GM21528 (cell line): ENCODE measurements around the gene ZNF268.
"Not testable (repeated sequence)": the region's sequence is repeated elsewhere in the genome, so short reads cannot be mapped to it uniquely, and the experiment has no call there.

Source experiments
- ATAC-seq: cut with Tn5 transposase; IDR thresholded peaks from one replicate; pipeline ENCODE4 v1.9.1; 2021; ENCODE audit warnings: mild to moderate bottlenecking, moderate library complexity; ENCODE audit not compliant: unreplicated experiment, low FRiP score

ZNF268 gene

GRCh38 chr12:133225527-133225926 lies 44.2 kb downstream of the ZNF268 start:
- no peak for ATAC-seq

GRCh38 chr12:133226690-133227089 lies 45.4 kb downstream of the ZNF268 start:
- ATAC-seq = no peak

- ATAC-seq = no peak
Observed at GRCh38 chr12:133227281-133227852, 46.1 kb downstream of the ZNF268 start.

GRCh38 chr12:133231001-133231400 lies 49.7 kb downstream of the ZNF268 start:
- no peak for ATAC-seq

DNA sequence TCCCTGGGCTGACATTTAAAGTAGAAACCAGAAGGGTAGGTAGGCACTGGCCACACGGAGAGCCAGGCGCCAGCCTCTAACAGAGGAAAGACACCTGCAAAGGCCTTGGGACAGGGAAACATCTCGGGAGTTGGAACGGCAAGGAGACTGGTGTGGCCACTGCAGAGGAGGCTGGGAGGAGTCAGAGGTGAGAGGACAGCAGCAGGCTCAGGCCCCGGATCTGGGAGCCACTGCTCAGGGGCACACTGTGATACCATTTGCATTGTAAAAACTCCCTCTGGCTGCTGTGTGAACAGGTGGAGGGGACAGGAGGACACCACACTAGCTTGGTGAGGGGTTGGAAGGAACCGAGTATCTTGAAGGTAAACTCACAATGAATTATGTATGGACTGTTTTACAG lies 51.7 kb downstream of the ZNF268 start:
- no peak for ATAC-seq

DNA sequence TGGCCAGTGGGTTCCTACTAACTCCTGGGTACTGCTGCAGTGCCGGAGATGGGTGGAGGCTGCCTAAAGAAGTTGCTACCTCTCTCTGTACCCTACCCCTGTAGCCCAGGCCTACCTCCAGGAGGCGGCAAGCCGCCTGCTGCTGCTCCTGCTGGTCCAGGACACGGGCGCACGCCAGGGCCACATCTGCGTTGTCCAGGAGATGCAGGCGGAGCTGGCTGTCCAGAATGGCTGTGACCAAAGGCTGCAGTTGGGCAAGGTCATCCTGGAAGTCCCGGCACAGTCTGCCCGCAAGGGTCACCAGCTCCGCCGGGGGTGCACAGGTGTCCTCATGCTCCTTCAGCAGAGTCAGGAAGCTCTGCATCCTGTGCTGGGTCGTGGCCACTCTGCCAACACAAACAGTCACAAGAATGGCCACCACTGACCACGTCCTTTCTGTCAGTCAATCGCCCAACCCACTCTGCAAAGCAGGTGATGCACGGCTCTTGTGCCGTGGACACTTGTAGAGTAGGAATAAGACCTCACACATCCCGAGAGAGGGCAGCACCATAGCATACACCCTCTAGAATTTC lies 52.8 kb downstream of the ZNF268 start:
- ATAC-seq = no peak

- ATAC-seq = no peak
Observed at GRCh38 chr12:133234971-133235370, 53.7 kb downstream of the ZNF268 start.

DNA sequence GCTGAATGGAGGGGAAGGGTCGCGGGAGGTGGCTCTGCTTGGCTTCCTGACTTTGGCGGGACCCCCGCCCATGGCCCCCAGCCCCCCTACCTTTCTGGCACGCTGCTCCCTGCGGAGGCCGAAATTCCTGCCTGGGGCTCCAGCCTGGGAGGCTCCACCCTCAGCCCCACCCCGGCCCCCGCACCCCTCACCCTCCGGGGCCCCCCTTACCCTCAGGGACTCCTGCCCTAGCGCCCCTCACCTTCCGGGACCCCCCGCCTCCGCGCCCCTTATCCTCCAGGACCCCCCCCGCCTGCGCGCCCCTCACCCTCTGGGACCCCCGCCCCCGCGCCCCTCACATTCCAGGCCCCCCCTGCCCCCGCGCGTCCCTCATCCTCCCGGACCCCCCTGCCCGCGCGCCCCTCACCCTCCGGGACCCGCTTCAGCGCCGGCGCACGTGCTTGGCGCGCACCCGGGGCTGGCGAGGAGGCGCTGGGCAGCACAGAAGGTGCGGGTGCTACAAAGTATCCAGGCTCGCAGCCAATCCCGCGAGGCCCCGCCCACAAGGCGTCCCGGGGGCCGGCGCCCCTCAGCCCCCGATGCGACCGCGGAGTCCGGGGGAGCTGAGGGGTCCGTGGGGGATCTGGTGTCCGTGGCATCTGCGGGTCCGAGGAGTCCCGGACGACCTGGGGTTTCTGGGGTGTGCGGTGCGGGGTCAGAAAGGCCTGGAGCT lies 54.3 kb downstream of the ZNF268 start, which contains the start of gene ANHX:
Gene ANHX, minus strand, starts transcription at position 477 of the 712 bp plus-strand sequence. CDS start 1,521 bp downstream, outside the sequence.
- ATAC-seq = no peak

DNA sequence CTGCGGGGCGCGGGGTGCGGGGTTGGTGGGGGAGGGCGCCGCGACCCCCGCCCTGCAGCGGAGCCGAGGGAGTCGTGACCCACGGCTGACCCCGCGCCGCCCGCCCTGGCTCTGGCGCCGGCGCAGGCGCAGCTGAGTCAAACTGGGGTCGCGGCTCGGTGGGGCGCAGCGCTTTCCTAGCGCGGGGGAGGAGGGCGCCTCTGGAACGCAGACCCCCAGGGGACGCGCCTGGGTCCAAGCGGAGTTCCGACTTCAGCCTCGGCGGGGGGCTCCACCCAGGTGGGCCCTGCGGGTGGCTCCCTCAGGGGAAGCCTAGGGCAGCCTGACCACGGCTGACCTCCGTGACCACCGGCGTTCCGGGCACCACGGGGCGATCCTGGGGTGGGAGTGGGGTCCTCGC lies 54.8 kb downstream of the ZNF268 start:
- ATAC-seq = no peak

DNA sequence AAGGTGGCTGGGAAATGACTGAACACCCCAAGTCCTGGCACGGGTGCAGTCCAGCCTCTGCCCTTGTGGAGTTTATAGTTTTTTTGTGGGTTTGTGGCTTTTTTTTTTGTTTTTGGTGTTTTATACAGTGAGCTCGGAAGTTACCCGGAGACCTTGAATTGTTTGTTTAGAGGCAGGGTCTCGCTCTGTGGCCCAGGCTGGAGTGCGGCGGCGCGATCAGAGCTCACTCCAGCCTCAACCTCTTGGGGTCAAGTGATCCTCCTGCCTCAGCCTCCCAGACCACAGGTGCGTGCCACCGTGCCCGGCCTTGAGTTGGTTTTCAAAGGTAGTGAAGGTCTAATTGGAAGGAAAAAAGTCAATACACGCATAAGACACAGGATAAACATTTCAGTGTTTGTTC lies 55.3 kb downstream of the ZNF268 start:
- no peak for ATAC-seq

GRCh38 chr12:133251732-133252131 lies 70.4 kb downstream of the ZNF268 start:
- ATAC-seq = no peak

GRCh38 chr12:133255833-133256232 lies 74.5 kb downstream of the ZNF268 start:
- not testable (repeated sequence) for ATAC-seq

DNA sequence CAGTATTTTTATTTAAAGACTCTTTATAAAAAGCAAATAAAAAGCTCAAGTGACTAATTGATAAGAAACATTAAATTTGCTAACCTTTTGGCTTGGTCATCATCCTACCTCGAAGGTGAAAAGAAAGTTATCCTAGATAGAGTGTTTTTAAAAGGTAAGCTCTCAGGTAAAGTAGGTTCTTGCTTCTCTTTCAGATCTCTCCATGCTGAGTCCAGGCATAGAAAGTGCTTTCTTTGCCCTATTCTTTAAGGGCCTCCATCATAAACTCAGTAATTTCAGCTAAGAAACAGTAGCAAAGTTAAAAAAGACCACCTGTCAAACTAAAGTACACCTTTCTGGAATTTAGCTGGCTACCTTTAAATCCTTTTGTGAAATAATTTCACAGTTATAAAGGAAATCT lies 75.0 kb downstream of the ZNF268 start:
- no peak for ATAC-seq

- no peak for ATAC-seq
Observed at GRCh38 chr12:133264173-133264572, 82.9 kb downstream of the ZNF268 start.
